GM23338 (cell line): ENCODE measurements around the gene RBM48. TPM values are rescaled to one million over a fixed set of nuclear protein-coding genes. Genes with fewer than 3 reads are reported as not detected.

Experiments
- ATAC-seq: fragments of 200-7000 bp; cut with Tn5 transposase; 3 replicates; pipeline ENCODE4 v1.9.1; 2020
- DNase-seq: peaks from one replicate; pipeline ENCODE4 v3.0.0-alpha.2; 2015; ENCODE audit warnings: low spot score
- H2AFZ ChIP-seq: fragments of 200-600 bp; sonication (generic); 2 replicates; pipeline ENCODE4 v1.8.0; 2016; ENCODE audit warnings: antibody characterized with exemption, mild to moderate bottlenecking, moderate library complexity
- H3F3A ChIP-seq: fragments of 200-600 bp; sonication (generic); replicated peaks from 2 replicates; pipeline ENCODE4 v1.8.0; 2017; ENCODE audit warnings: antibody characterized with exemption, mixed run types, low read depth
- H3K27ac ChIP-seq: fragments of 200-600 bp; sonication (generic); 2 replicates; pipeline ENCODE4 v1.6.1; 2016; ENCODE audit warnings: low read depth
- H3K27me3 ChIP-seq: fragments of 200-600 bp; sonication (generic); 2 replicates; pipeline ENCODE4 v1.8.0; 2016; ENCODE audit warnings: mild to moderate bottlenecking, mixed run types, moderate library complexity; ENCODE audit not compliant: insufficient read depth
- H3K36me3 ChIP-seq: fragments of 200-600 bp; sonication (generic); 2 replicates; pipeline ENCODE4 v1.8.0; 2016; ENCODE audit warnings: mild to moderate bottlenecking; ENCODE audit not compliant: insufficient read depth
- H3K4me1 ChIP-seq: fragments of 200-600 bp; sonication (generic); 2 replicates; pipeline ENCODE4 v1.8.0; 2016; ENCODE audit warnings: mild to moderate bottlenecking, moderate library complexity; ENCODE audit not compliant: insufficient read depth
- H3K4me2 ChIP-seq: fragments of 200-600 bp; sonication (generic); 2 replicates; pipeline ENCODE4 v1.7.1; 2017; ENCODE audit warnings: mixed run types
- H3K4me3 ChIP-seq: fragments of 200-600 bp; sonication (generic); 2 replicates; pipeline ENCODE4 v1.6.1; 2016; ENCODE audit warnings: mixed run types
- H3K79me2 ChIP-seq: fragments of 200-600 bp; sonication (generic); replicated peaks from 2 replicates; pipeline ENCODE4 v1.8.0; 2017; ENCODE audit warnings: mild to moderate bottlenecking; ENCODE audit not compliant: insufficient read depth
- H3K9me2 ChIP-seq: fragments of 200-600 bp; sonication (generic); 2 replicates; pipeline ENCODE4 v1.8.0; 2017; ENCODE audit not compliant: insufficient read depth
- H4K20me1 ChIP-seq: fragments of 200-600 bp; sonication (generic); replicated peaks from 2 replicates; pipeline ENCODE4 v1.8.0; 2017; ENCODE audit warnings: mild to moderate bottlenecking; ENCODE audit not compliant: insufficient read depth
- H3K27ac Mint-ChIP-seq: 2 replicates; pipeline ENCODE4 v1.8.0; 2020; ENCODE audit warnings: inconsistent platforms, mild to moderate bottlenecking, moderate library complexity, mixed read lengths
- H3K27me3 Mint-ChIP-seq: 3 replicates; pipeline ENCODE4 v1.8.0; 2022; ENCODE audit warnings: low read depth, mild to moderate bottlenecking, moderate library complexity, mixed read lengths, inconsistent platforms; ENCODE audit not compliant: insufficient read depth, poor library complexity
- H3K36me3 Mint-ChIP-seq: 3 replicates; pipeline ENCODE4 v1.8.0; 2021; ENCODE audit warnings: low read depth, mild to moderate bottlenecking, inconsistent platforms, moderate library complexity, mixed read lengths
- H3K4me1 Mint-ChIP-seq: 3 replicates; pipeline ENCODE4 v1.8.0; 2020; ENCODE audit warnings: mild to moderate bottlenecking, inconsistent platforms, mixed read lengths
- H3K4me3 Mint-ChIP-seq: 3 replicates; pipeline ENCODE4 v1.8.0; 2021; ENCODE audit warnings: moderate library complexity, mild to moderate bottlenecking, inconsistent platforms, mixed read lengths
- H3K9me3 Mint-ChIP-seq: 3 replicates; pipeline ENCODE4 v1.8.0; 2020; ENCODE audit warnings: moderate library complexity, mild to moderate bottlenecking, inconsistent platforms, mixed read lengths
- CREB1 ChIP-seq: fragments of 250-450 bp; sonication (Bioruptor Pico); IDR thresholded peaks from 2 replicates; pipeline ENCODE4 v1.5.0; 2020; ENCODE audit warnings: low read depth, mild to moderate bottlenecking, moderate library complexity
- JUNB ChIP-seq: IDR thresholded peaks from one replicate; pipeline ENCODE4 v1.6.1; 2016; ENCODE audit warnings: antibody characterized with exemption; ENCODE audit not compliant: unreplicated experiment
- POLR2AphosphoS5 ChIP-seq: IDR thresholded peaks from 2 replicates; pipeline ENCODE4 v1.6.1; 2016; ENCODE audit warnings: antibody characterized with exemption, low read depth
- REST ChIP-seq: IDR thresholded peaks from one replicate; pipeline ENCODE4 v1.6.1; 2018; ENCODE audit warnings: antibody characterized with exemption; ENCODE audit not compliant: unreplicated experiment
- ZNF114 ChIP-seq: fragments of 250-450 bp; sonication (Bioruptor Pico); IDR thresholded peaks from 2 replicates; pipeline ENCODE4 v1.5.0; 2020; ENCODE audit warnings: mild to moderate bottlenecking, moderate library complexity
- ZNF331 ChIP-seq: fragments of 250-450 bp; sonication (Bioruptor Pico); IDR thresholded peaks from 2 replicates; pipeline ENCODE4 v1.5.0; 2020; ENCODE audit warnings: low read depth, mild to moderate bottlenecking, moderate library complexity
- polyA plus RNA-seq: library from polyadenylated mRNA; unstranded; fragments of >200 nt; fragmentation: Nextera tagmentation; extraction: Ambion mirVana; gene quantifications from 2 replicates; pipeline ENCODE4 v1.2.1, GENCODE V29; 2016
- total RNA-seq: library from RNA; depleted of rRNA; stranded (reverse); fragments of >200 nt; shearing (Covaris generic); gene quantifications from 2 replicates; pipeline ENCODE4 v1.2.3, GENCODE V29; 2014
- TF ChIP-seq, protein P1 (sequence below), 2 experiments: fragments of 200-600 bp in 1 of 2; sonication (generic) in 1 of 2; conservative IDR thresholded peaks; 2 replicates each; pipeline versions ENCODE4 v1.5.1 to v1.6.1; 2016 to 2017; ENCODE audit warnings: antibody characterized with exemption in 2 of 2, low read depth in 2 of 2, mild to moderate bottlenecking in 2 of 2, moderate library complexity in 1 of 2
- TF ChIP-seq, protein P2 (sequence below): fragments of 250-450 bp; sonication (Bioruptor Pico); IDR thresholded peaks from 2 replicates; pipeline ENCODE4 v1.5.0; 2020; ENCODE audit warnings: mild to moderate bottlenecking, moderate library complexity

RBM48 gene
- total and polyA plus RNA-seq, 2 experiments from 2014 or later = 8.8 to 11.1 TPM

GRCh38 chr7:92527300-92528187, 1.1 kb upstream of the RBM48 start:
- no peaks in the 10 kb centered on the region for H3K9me2 ChIP-seq
- peaks cover 10% of the 10 kb centered on the region for H3K36me3 ChIP-seq
- H3K27ac ChIP-seq = peak overlapping the region; percentile 88
- H3K9me3 Mint-ChIP-seq = no peaks in the 10 kb centered on the region; the same call in 2 of the 3 replicates
- peaks cover 38% of the 10 kb centered on the region for H3K79me2 ChIP-seq
- peak overlapping the region; percentile 94 for H3K4me3 Mint-ChIP-seq
- peak overlapping the region; percentile 88 for H3K4me3 ChIP-seq
- H3F3A ChIP-seq = peaks cover 3% of the 10 kb centered on the region; the same call in 1 of the 2 replicates
- peak; percentile 65 for ATAC-seq
- peaks cover 11% of the 10 kb centered on the region; the same call in 1 of the 2 replicates for H3K4me1 ChIP-seq
- H3K4me2 ChIP-seq = peak overlapping the region; percentile 91
- peak; percentile 81 for DNase-seq
- H3K27me3 Mint-ChIP-seq = peaks cover 5% of the 10 kb centered on the region
- peak overlapping the region; percentile 83 for H3K27ac Mint-ChIP-seq
- peaks cover 7% of the 10 kb centered on the region; the same call in 2 of the 3 replicates for H3K4me1 Mint-ChIP-seq
- H3K36me3 Mint-ChIP-seq = peaks cover 9% of the 10 kb centered on the region
- TF ChIP-seq, protein P1, sequence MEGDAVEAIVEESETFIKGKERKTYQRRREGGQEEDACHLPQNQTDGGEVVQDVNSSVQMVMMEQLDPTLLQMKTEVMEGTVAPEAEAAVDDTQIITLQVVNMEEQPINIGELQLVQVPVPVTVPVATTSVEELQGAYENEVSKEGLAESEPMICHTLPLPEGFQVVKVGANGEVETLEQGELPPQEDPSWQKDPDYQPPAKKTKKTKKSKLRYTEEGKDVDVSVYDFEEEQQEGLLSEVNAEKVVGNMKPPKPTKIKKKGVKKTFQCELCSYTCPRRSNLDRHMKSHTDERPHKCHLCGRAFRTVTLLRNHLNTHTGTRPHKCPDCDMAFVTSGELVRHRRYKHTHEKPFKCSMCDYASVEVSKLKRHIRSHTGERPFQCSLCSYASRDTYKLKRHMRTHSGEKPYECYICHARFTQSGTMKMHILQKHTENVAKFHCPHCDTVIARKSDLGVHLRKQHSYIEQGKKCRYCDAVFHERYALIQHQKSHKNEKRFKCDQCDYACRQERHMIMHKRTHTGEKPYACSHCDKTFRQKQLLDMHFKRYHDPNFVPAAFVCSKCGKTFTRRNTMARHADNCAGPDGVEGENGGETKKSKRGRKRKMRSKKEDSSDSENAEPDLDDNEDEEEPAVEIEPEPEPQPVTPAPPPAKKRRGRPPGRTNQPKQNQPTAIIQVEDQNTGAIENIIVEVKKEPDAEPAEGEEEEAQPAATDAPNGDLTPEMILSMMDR (conservative IDR thresholded peaks at IDR 0.05; ENCODE audit: low read depth in 2 of 2) = 0 out of 4 replicates have a peak, but pooled peaks of 1 of the 2 experiments have one; percentile 12
- no peak for TF ChIP-seq POLR2AphosphoS5
- H4K20me1 ChIP-seq = no peaks in the 10 kb centered on the region
- no peaks in the 10 kb centered on the region for H3K27me3 ChIP-seq
- peak overlapping the region; percentile 95 for H2AFZ ChIP-seq

GRCh38 chr7:92528958-92529264, 316 bp downstream of the RBM48 start:
- Histone ChIP-seq H3K27ac (peak overlapping the region; percentile 67), H3K4me2 (peak overlapping the region; percentile 89), H3K4me3 (peak overlapping the region; percentile 70), H3K79me2 (peaks cover 38% of the 10 kb centered on the region), H4K20me1 (no peaks in the 10 kb centered on the region), H3K9me2 (no peaks in the 10 kb centered on the region), H3K4me1 (peaks cover 11% of the 10 kb centered on the region; the same call in 1 of the 2 replicates), H2AFZ (peak overlapping the region; percentile 53; the same call in 1 of the 2 replicates), H3F3A (peaks cover 3% of the 10 kb centered on the region; the same call in 1 of the 2 replicates), H3K27me3 (no peaks in the 10 kb centered on the region), H3K36me3 (peaks cover 22% of the 10 kb centered on the region)
- Mint-ChIP-seq H3K4me1 (peaks cover 7% of the 10 kb centered on the region; the same call in 2 of the 3 replicates), H3K4me3 (peak overlapping the region; percentile 94), H3K27me3 (peaks cover 5% of the 10 kb centered on the region), H3K36me3 (peaks cover 21% of the 10 kb centered on the region), H3K9me3 (no peaks in the 10 kb centered on the region; the same call in 2 of the 3 replicates), H3K27ac (peak overlapping the region; percentile 99)
- no peak; the same call in 2 of the 3 replicates for ATAC-seq
- DNase-seq = no peak
- TF ChIP-seq JUNB (no peak), REST (no peak), POLR2AphosphoS5 (no peak), CREB1 (CRISPR knock-in tag) (no peak), ZNF331 (CRISPR knock-in tag) (no peak), ZNF114 (CRISPR knock-in tag) (no peak)
- TF ChIP-seq, protein P2, sequence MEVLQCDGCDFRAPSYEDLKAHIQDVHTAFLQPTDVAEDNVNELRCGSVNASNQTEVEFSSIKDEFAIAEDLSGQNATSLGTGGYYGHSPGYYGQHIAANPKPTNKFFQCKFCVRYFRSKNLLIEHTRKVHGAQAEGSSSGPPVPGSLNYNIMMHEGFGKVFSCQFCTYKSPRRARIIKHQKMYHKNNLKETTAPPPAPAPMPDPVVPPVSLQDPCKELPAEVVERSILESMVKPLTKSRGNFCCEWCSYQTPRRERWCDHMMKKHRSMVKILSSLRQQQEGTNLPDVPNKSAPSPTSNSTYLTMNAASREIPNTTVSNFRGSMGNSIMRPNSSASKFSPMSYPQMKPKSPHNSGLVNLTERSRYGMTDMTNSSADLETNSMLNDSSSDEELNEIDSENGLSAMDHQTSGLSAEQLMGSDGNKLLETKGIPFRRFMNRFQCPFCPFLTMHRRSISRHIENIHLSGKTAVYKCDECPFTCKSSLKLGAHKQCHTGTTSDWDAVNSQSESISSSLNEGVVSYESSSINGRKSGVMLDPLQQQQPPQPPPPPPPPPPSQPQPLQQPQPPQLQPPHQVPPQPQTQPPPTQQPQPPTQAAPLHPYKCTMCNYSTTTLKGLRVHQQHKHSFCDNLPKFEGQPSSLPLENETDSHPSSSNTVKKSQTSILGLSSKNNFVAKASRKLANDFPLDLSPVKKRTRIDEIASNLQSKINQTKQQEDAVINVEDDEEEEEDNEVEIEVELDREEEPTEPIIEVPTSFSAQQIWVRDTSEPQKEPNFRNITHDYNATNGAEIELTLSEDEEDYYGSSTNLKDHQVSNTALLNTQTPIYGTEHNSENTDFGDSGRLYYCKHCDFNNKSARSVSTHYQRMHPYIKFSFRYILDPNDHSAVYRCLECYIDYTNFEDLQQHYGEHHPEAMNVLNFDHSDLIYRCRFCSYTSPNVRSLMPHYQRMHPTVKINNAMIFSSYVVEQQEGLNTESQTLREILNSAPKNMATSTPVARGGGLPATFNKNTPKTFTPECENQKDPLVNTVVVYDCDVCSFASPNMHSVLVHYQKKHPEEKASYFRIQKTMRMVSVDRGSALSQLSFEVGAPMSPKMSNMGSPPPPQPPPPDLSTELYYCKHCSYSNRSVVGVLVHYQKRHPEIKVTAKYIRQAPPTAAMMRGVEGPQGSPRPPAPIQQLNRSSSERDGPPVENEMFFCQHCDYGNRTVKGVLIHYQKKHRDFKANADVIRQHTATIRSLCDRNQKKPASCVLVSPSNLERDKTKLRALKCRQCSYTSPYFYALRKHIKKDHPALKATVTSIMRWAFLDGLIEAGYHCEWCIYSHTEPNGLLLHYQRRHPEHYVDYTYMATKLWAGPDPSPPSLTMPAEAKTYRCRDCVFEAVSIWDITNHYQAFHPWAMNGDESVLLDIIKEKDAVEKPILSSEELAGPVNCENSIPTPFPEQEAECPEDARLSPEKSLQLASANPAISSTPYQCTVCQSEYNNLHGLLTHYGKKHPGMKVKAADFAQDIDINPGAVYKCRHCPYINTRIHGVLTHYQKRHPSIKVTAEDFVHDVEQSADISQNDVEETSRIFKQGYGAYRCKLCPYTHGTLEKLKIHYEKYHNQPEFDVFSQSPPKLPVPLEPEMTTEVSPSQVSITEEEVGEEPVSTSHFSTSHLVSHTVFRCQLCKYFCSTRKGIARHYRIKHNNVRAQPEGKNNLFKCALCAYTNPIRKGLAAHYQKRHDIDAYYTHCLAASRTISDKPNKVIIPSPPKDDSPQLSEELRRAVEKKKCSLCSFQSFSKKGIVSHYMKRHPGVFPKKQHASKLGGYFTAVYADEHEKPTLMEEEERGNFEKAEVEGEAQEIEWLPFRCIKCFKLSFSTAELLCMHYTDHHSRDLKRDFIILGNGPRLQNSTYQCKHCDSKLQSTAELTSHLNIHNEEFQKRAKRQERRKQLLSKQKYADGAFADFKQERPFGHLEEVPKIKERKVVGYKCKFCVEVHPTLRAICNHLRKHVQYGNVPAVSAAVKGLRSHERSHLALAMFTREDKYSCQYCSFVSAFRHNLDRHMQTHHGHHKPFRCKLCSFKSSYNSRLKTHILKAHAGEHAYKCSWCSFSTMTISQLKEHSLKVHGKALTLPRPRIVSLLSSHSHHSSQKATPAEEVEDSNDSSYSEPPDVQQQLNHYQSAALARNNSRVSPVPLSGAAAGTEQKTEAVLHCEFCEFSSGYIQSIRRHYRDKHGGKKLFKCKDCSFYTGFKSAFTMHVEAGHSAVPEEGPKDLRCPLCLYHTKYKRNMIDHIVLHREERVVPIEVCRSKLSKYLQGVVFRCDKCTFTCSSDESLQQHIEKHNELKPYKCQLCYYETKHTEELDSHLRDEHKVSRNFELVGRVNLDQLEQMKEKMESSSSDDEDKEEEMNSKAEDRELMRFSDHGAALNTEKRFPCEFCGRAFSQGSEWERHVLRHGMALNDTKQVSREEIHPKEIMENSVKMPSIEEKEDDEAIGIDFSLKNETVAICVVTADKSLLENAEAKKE (CRISPR knock-in tag) = no peak
